MCF 10A (cell line): ENCODE measurements around the gene SSR4. TPM values are rescaled to one million over a fixed set of nuclear protein-coding genes. Genes with fewer than 3 reads are reported as not detected.

Experiments
- BruUV-seq: library from RNA; stranded (reverse); fragments of 400-500 nt; replicated peaks from 2 replicates; lab custom pipeline; 2021; lab: Mats Ljungman, UMichigan
- CTCF ChIA-PET: fragments of 300-600 bp; sonication (Branson Sonifier 250); formaldehyde crosslinking; extraction: SDS; loops from one replicate; lab custom pipeline; 2021; ENCODE audit warnings: antibody characterized with exemption, inconsistent platforms; lab: Yijun Ruan, JAX
- POLR2A ChIA-PET: fragments of 300-600, 350-650 bp; sonication (Branson Sonifier 250); formaldehyde crosslinking; extraction: SDS; loops from one replicate; lab custom pipeline; 2020; ENCODE audit warnings: antibody characterized with exemption, inconsistent platforms; lab: Yijun Ruan, JAX
- DNase-seq: peaks from one replicate; pipeline ENCODE4 v3.0.0-alpha.2; 2018; ENCODE audit not compliant: unreplicated experiment
- H3K27ac Mint-ChIP-seq: one replicate; pipeline ENCODE4 v1.8.0; 2022; ENCODE audit warnings: mild to moderate bottlenecking, low read depth, mixed read lengths; ENCODE audit not compliant: unreplicated experiment
- H3K27me3 Mint-ChIP-seq: one replicate; pipeline ENCODE4 v1.8.0; 2022; ENCODE audit warnings: mixed read lengths; ENCODE audit not compliant: insufficient read depth, unreplicated experiment
- H3K36me3 Mint-ChIP-seq: one replicate; pipeline ENCODE4 v1.8.0; 2022; ENCODE audit warnings: mild to moderate bottlenecking, moderate library complexity, mixed read lengths; ENCODE audit not compliant: insufficient read depth, unreplicated experiment
- H3K4me1 Mint-ChIP-seq: one replicate; pipeline ENCODE4 v1.8.0; 2022; ENCODE audit warnings: mixed read lengths; ENCODE audit not compliant: insufficient read depth, unreplicated experiment
- H3K4me3 Mint-ChIP-seq: one replicate; pipeline ENCODE4 v1.8.0; 2022; ENCODE audit warnings: mild to moderate bottlenecking, moderate library complexity, mixed read lengths; ENCODE audit not compliant: unreplicated experiment
- H3K9me3 Mint-ChIP-seq: one replicate; pipeline ENCODE4 v1.8.0; 2022; ENCODE audit warnings: mixed read lengths; ENCODE audit not compliant: unreplicated experiment
- CTCF ChIP-seq: fragments of 200-600 bp; IDR thresholded peaks from one replicate; pipeline ENCODE4 v1.8.0; 2022; ENCODE audit warnings: antibody characterized with exemption, mild to moderate bottlenecking; ENCODE audit not compliant: unreplicated experiment
- intact Hi-C: fragments of 100-400 bp; cut with micrococcal nuclease; formaldehyde crosslinking; loops from 2 replicates; pipeline ENCODE4 v1.14.1; 2022
- total RNA-seq: library from RNA; stranded (reverse); gene quantifications from 2 replicates; pipeline ENCODE4 v1.2.3, GENCODE V29; 2022

Gene SSR4
- total RNA-seq, 1 experiment from 2014 or later = 328 TPM

- ChIA-PET POLR2A (no interaction called here), CTCF (no interaction called here)
- BruUV-seq = no TSS peak
- H3K9me3 Mint-ChIP-seq = no peaks in the 10 kb centered on the region
- intact Hi-C loops = no loop called here
- H3K27me3 Mint-ChIP-seq = no peaks in the 10 kb centered on the region
- no peak overlapping the region for H3K4me3 Mint-ChIP-seq
- H3K36me3 Mint-ChIP-seq = peaks cover 20% of the 10 kb centered on the region
- no peak overlapping the region for H3K27ac Mint-ChIP-seq
- DNase-seq = no peak
- no peaks in the 10 kb centered on the region for H3K4me1 Mint-ChIP-seq
- no peak for TF ChIP-seq CTCF
Measured at GRCh38 chrX:153783378-153784013, 11.0 kb upstream of the SSR4 start.

- Mint-ChIP-seq H3K27ac (no peak overlapping the region), H3K9me3 (no peaks in the 10 kb centered on the region), H3K4me3 (no peak overlapping the region), H3K4me1 (no peaks in the 10 kb centered on the region), H3K27me3 (no peaks in the 10 kb centered on the region), H3K36me3 (peaks cover 17% of the 10 kb centered on the region)
- POLR2A ChIA-PET = no interaction called here
- DNase-seq = no peak
- no TSS peak for BruUV-seq
- CTCF ChIA-PET = interaction anchor here (1.0 kb wide), 1 partner anchor 30 kb away, joined by 3 read pairs; no protein-coding TSS in a partner anchor
- intact Hi-C loops = no loop called here
- no peak for TF ChIP-seq CTCF
Measured at GRCh38 chrX:153784325-153784967, 10.0 kb upstream of the SSR4 start.

- no peaks in the 10 kb centered on the region for H3K4me1 Mint-ChIP-seq
- no peak for TF ChIP-seq CTCF
- ChIA-PET POLR2A (no interaction called here), CTCF (no interaction called here)
- intact Hi-C loops = no loop called here
- H3K36me3 Mint-ChIP-seq = peaks cover 10% of the 10 kb centered on the region
- H3K27me3 Mint-ChIP-seq = no peaks in the 10 kb centered on the region
- H3K9me3 Mint-ChIP-seq = no peaks in the 10 kb centered on the region
- no peak for DNase-seq
- H3K27ac Mint-ChIP-seq = no peak overlapping the region
- no peak overlapping the region for H3K4me3 Mint-ChIP-seq
- BruUV-seq = no TSS peak
Measured at GRCh38 chrX:153786669-153787068, 7.8 kb upstream of the SSR4 start.

- Mint-ChIP-seq H3K27me3 (no peaks in the 10 kb centered on the region), H3K27ac (no peak overlapping the region), H3K4me3 (no peak overlapping the region), H3K9me3 (no peaks in the 10 kb centered on the region), H3K4me1 (no peaks in the 10 kb centered on the region), H3K36me3 (peaks cover 10% of the 10 kb centered on the region)
- TF ChIP-seq CTCF = no peak
- ChIA-PET CTCF (no interaction called here), POLR2A (interaction anchor here (0.6 kb wide), 1 partner anchor 159 kb away, joined by 3 read pairs; no protein-coding TSS in a partner anchor)
- intact Hi-C loops = no loop called here
- DNase-seq = no peak
- BruUV-seq = no TSS peak
Measured at GRCh38 chrX:153789654-153790053, 4.8 kb upstream of the SSR4 start.
